ENCODE results near the gene INTS7. TPM values are rescaled to one million over a fixed set of nuclear protein-coding genes. Genes with fewer than 3 reads are reported as not detected.

The INTS7 gene
- total and polyA plus RNA-seq, 5 donors from 2014 or later, result 15.8 to 20.5 (median 16.7) TPM

DNA sequence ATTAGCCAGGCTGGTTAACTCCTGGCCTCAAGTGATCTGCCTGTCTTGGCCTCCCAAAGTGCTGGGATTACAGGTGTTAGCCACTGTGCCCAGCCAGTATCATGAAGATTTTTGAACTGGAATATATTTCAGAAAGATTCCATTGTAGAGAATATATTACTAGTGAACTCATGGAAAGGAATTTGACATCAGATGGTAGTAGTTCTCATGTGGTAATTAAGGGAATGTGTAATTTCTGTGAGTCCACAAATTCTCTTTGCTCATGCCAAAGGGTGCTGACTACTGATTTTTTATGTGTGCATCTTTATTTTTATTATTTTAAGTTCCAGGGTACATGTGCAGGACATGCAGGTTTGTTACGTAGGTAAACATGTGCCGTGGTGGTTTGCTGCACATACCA lies 10.6 kb upstream of the INTS7 start:
- ATAC-seq (ENCODE audit: low read depth in 2 of 2) (no peak), DNase-seq (no peak)
- no peak overlapping the region for H3K27ac Mint-ChIP-seq
- no peaks in the 10 kb centered on the region for H3K27me3 Mint-ChIP-seq
- Histone ChIP-seq H3K27ac (ENCODE audit: insufficient read depth, low read length, poor library complexity, severe bottlenecking) (no peak overlapping the region), H3K27me3 (ENCODE audit: control insufficient read depth, insufficient read depth, low read length) (no peaks in the 10 kb centered on the region), H3K4me3 (ENCODE audit: low read depth, low read length) (no peak overlapping the region), H3K4me1 (ENCODE audit: control insufficient read depth, insufficient read depth, low read length, poor library complexity, severe bottlenecking) (no peaks in the 10 kb centered on the region), H3K9me3 (ENCODE audit: control insufficient read depth in 2 of 2, low read length in 2 of 2) (no peaks in the 10 kb centered on the region), H3K36me3 (ENCODE audit: control insufficient read depth, insufficient read depth, low read length) (no peaks in the 10 kb centered on the region)
- peaks cover 6 to 16% (median 12%) of the 10 kb centered on the region in 4 donors for H3K4me1 Mint-ChIP-seq
- H3K36me3 Mint-ChIP-seq, result no peaks in the 10 kb centered on the region
- no peaks in the 10 kb centered on the region for H3K9me3 Mint-ChIP-seq
- H3K4me3 Mint-ChIP-seq, result no peak overlapping the region

GRCh38 chr1:212044851-212045250 lies 9.5 kb upstream of the INTS7 start:
- Histone ChIP-seq H3K36me3 (ENCODE audit: control insufficient read depth, insufficient read depth, low read length) (no peaks in the 10 kb centered on the region), H3K9me3 (ENCODE audit: control insufficient read depth in 2 of 2, low read length in 2 of 2) (no peaks in the 10 kb centered on the region), H3K4me1 (ENCODE audit: control insufficient read depth, insufficient read depth, low read length, poor library complexity, severe bottlenecking) (no peaks in the 10 kb centered on the region), H3K4me3 (ENCODE audit: low read depth, low read length) (no peak overlapping the region), H3K27me3 (ENCODE audit: control insufficient read depth, insufficient read depth, low read length) (no peaks in the 10 kb centered on the region), H3K27ac (ENCODE audit: insufficient read depth, low read length, poor library complexity, severe bottlenecking) (no peak overlapping the region)
- H3K27me3 Mint-ChIP-seq, result no peaks in the 10 kb centered on the region
- H3K27ac Mint-ChIP-seq, result no peak overlapping the region
- ATAC-seq (ENCODE audit: low read depth in 2 of 2), result no peak
- no peaks in the 10 kb centered on the region for H3K36me3 Mint-ChIP-seq
- DNase-seq, result no peak
- H3K4me3 Mint-ChIP-seq, result no peak overlapping the region
- H3K4me1 Mint-ChIP-seq, result peaks cover 10 to 20% (median 15%) of the 10 kb centered on the region in 4 donors
- no peaks in the 10 kb centered on the region for H3K9me3 Mint-ChIP-seq

- DNase-seq (no peak), ATAC-seq (ENCODE audit: low read depth in 2 of 2) (no peak)
- peak overlapping the region; percentile 9 for H3K4me3 ChIP-seq (ENCODE audit: low read depth, low read length)
- H3K9me3 ChIP-seq (ENCODE audit: control insufficient read depth in 2 of 2, low read length in 2 of 2), result no peaks in the 10 kb centered on the region
- Mint-ChIP-seq H3K27ac (peak overlapping the region in 1 of 3 donors; percentile 63), H3K36me3 (no peaks in the 10 kb centered on the region), H3K9me3 (no peaks in the 10 kb centered on the region), H3K27me3 (no peaks in the 10 kb centered on the region), H3K4me1 (peaks cover 10 to 28% (median 20%) of the 10 kb centered on the region in 4 donors), H3K4me3 (peak overlapping the region in 2 of 4 donors; percentile 0 to 73)
- H3K4me1 ChIP-seq (ENCODE audit: control insufficient read depth, insufficient read depth, low read length, poor library complexity, severe bottlenecking), result peaks cover 7% of the 10 kb centered on the region
- no peaks in the 10 kb centered on the region for H3K36me3 ChIP-seq (ENCODE audit: control insufficient read depth, insufficient read depth, low read length)
- H3K27me3 ChIP-seq (ENCODE audit: control insufficient read depth, insufficient read depth, low read length), result no peaks in the 10 kb centered on the region
- no peak overlapping the region for H3K27ac ChIP-seq (ENCODE audit: insufficient read depth, low read length, poor library complexity, severe bottlenecking)
Observed at GRCh38 chr1:212042436-212042835, 7.1 kb upstream of the INTS7 start.

DNA sequence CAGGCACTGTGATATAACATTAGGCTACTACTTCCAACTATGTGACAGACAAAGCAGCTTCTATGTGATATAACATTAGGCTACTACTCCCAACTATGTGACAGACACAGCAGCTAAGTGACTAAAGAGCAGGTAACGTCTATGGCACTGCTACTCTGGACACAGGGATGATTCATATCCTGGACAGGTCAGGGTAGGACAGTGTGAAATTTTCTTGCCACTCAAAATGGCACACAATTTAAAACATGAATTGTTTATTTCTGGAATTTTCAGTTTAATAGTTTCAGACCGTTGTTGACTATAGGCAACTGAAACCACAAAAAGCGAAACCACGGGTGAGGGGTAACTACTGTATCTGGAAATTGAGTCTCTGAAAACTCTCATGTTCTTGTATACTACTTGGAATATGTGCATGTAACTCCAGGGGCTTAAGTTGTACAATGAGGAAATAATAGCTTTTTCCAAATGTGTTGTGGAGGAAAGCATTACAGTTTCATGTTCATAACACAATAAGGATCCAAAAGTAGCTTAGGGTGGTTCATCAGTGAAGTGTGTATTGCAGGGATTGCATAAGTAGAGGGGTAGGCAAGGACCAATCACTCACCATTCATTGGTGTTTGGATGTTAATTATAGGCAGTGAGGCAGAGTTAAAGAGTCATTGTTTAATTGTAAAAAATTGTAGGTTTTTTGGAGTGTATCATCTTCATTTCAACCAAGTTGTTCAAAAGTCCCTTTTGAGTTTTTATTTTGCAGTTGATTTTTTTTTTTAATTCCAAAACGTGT lies 5.5 kb upstream of the INTS7 start:
- DNase-seq (no peak), ATAC-seq (ENCODE audit: low read depth in 2 of 2) (no peak)
- H3K27me3 Mint-ChIP-seq, result no peaks in the 10 kb centered on the region
- H3K9me3 Mint-ChIP-seq, result no peaks in the 10 kb centered on the region
- H3K4me1 ChIP-seq (ENCODE audit: control insufficient read depth, insufficient read depth, low read length, poor library complexity, severe bottlenecking), result peaks cover 19% of the 10 kb centered on the region
- peak overlapping the region in 2 of 3 donors; percentile 48 to 63 for H3K27ac Mint-ChIP-seq
- H3K9me3 ChIP-seq (ENCODE audit: control insufficient read depth in 2 of 2, low read length in 2 of 2), result no peaks in the 10 kb centered on the region
- peak overlapping the region; percentile 44 to 96 (median 60) for H3K4me3 Mint-ChIP-seq
- peak overlapping the region; percentile 85 for H3K4me3 ChIP-seq (ENCODE audit: low read depth, low read length)
- H3K27ac ChIP-seq (ENCODE audit: insufficient read depth, low read length, poor library complexity, severe bottlenecking), result no peak overlapping the region
- H3K27me3 ChIP-seq (ENCODE audit: control insufficient read depth, insufficient read depth, low read length), result no peaks in the 10 kb centered on the region
- H3K36me3 ChIP-seq (ENCODE audit: control insufficient read depth, insufficient read depth, low read length), result no peaks in the 10 kb centered on the region
- H3K36me3 Mint-ChIP-seq, result no peaks in the 10 kb centered on the region
- peaks cover 19 to 39% (median 31%) of the 10 kb centered on the region in 4 donors for H3K4me1 Mint-ChIP-seq

DNA sequence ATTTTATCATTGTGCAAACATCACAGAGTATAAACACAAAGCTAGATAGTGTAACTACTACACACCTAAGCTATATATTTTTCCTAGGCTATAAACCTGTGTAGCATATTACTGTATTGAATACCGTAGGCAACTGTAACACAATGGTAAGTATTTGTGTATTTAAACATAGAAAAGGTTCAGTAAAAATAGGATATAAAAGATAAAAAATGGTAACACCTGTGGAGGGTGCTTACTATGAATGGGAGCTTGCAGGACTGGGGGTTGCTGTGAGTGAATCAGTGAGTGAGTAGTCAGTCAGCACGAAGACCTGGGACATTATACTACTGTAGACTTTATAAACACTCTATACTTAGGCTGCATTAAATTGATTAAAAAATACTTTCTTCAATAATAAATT lies 4.3 kb upstream of the INTS7 start:
- no peaks in the 10 kb centered on the region for H3K36me3 ChIP-seq (ENCODE audit: control insufficient read depth, insufficient read depth, low read length)
- peak overlapping the region; percentile 27 for H3K4me3 ChIP-seq (ENCODE audit: low read depth, low read length)
- no peak for DNase-seq
- peaks cover 17 to 46% (median 35%) of the 10 kb centered on the region in 4 donors for H3K4me1 Mint-ChIP-seq
- H3K4me3 Mint-ChIP-seq, result no peak overlapping the region
- no peaks in the 10 kb centered on the region for H3K9me3 Mint-ChIP-seq
- no peak overlapping the region for H3K27ac Mint-ChIP-seq
- ATAC-seq (ENCODE audit: low read depth in 2 of 2), result no peak
- no peaks in the 10 kb centered on the region for H3K9me3 ChIP-seq (ENCODE audit: control insufficient read depth in 2 of 2, low read length in 2 of 2)
- no peaks in the 10 kb centered on the region for H3K27me3 ChIP-seq (ENCODE audit: control insufficient read depth, insufficient read depth, low read length)
- H3K4me1 ChIP-seq (ENCODE audit: control insufficient read depth, insufficient read depth, low read length, poor library complexity, severe bottlenecking), result peaks cover 22% of the 10 kb centered on the region
- H3K27me3 Mint-ChIP-seq, result peaks cover 6% of the 10 kb centered on the region
- no peak overlapping the region for H3K27ac ChIP-seq (ENCODE audit: insufficient read depth, low read length, poor library complexity, severe bottlenecking)
- no peaks in the 10 kb centered on the region for H3K36me3 Mint-ChIP-seq

- DNase-seq (no peak), ATAC-seq (ENCODE audit: low read depth in 2 of 2) (no peak)
- Histone ChIP-seq H3K27ac (ENCODE audit: insufficient read depth, low read length, poor library complexity, severe bottlenecking) (peak overlapping the region; percentile 31), H3K4me1 (ENCODE audit: control insufficient read depth, insufficient read depth, low read length, poor library complexity, severe bottlenecking) (peaks cover 33% of the 10 kb centered on the region), H3K27me3 (ENCODE audit: control insufficient read depth, insufficient read depth, low read length) (no peaks in the 10 kb centered on the region), H3K36me3 (ENCODE audit: control insufficient read depth, insufficient read depth, low read length) (no peaks in the 10 kb centered on the region), H3K4me3 (ENCODE audit: low read depth, low read length) (peak overlapping the region; percentile 57), H3K9me3 (ENCODE audit: control insufficient read depth in 2 of 2, low read length in 2 of 2) (no peaks in the 10 kb centered on the region)
- Mint-ChIP-seq H3K36me3 (no peaks in the 10 kb centered on the region), H3K27ac (peak overlapping the region in 2 of 3 donors; percentile 78 to 89), H3K4me1 (peaks cover 27 to 59% (median 43%) of the 10 kb centered on the region in 4 donors), H3K9me3 (no peaks in the 10 kb centered on the region), H3K4me3 (peak overlapping the region in 2 of 4 donors; percentile 44 to 97), H3K27me3 (peaks cover 6% of the 10 kb centered on the region)
Observed at GRCh38 chr1:212037900-212038299, 2.5 kb upstream of the INTS7 start.

GRCh38 chr1:212035835-212036605 lies 663 bp upstream of the INTS7 start:
- Histone ChIP-seq H3K27ac (ENCODE audit: insufficient read depth, low read length, poor library complexity, severe bottlenecking) (peak overlapping the region; percentile 84), H3K4me1 (ENCODE audit: control insufficient read depth, insufficient read depth, low read length, poor library complexity, severe bottlenecking) (peaks cover 46% of the 10 kb centered on the region), H3K36me3 (ENCODE audit: control insufficient read depth, insufficient read depth, low read length) (no peaks in the 10 kb centered on the region), H3K9me3 (ENCODE audit: control insufficient read depth in 2 of 2, low read length in 2 of 2) (no peaks in the 10 kb centered on the region), H3K27me3 (ENCODE audit: control insufficient read depth, insufficient read depth, low read length) (no peaks in the 10 kb centered on the region), H3K4me3 (ENCODE audit: low read depth, low read length) (peak overlapping the region; percentile 94)
- H3K36me3 Mint-ChIP-seq, result peaks cover 5% of the 10 kb centered on the region
- H3K27ac Mint-ChIP-seq, result peak overlapping the region; percentile 96 to 99 (median 97)
- ATAC-seq (ENCODE audit: low read depth in 2 of 2), result no peak
- H3K4me1 Mint-ChIP-seq, result peaks cover 36 to 69% (median 54%) of the 10 kb centered on the region in 4 donors
- H3K27me3 Mint-ChIP-seq, result peaks cover 6% of the 10 kb centered on the region
- no peaks in the 10 kb centered on the region for H3K9me3 Mint-ChIP-seq
- peak in 1 of 3 donors; percentile 15 for DNase-seq
- H3K4me3 Mint-ChIP-seq, result peak overlapping the region; percentile 97 to 99 (median 98)

Data from CD4-positive, CD25-positive, alpha-beta regulatory T cell (primary cell).